Gastrocnemius medialis (tissue), 4 donors: Measurements from ENCODE around the gene F8.

Experiments used
- POLR2A ChIP-seq, 2 donors: fragments of 450-650 bp; IDR thresholded peaks; one replicate each; pipeline ENCODE4 v1.6.1; 2017; ENCODE audit warnings: antibody characterized with exemption in 2 of 2, mild to moderate bottlenecking in 2 of 2, moderate library complexity in 2 of 2
- TF ChIP-seq, protein P1 (sequence below), 5 experiments: fragments of 450-650 bp in 3 of 5; fragments of 200-600 bp in 2 of 5; sonication (generic) in 2 of 5; IDR thresholded peaks in 4 of 5; conservative IDR thresholded peaks in 1 of 5; 1 replicate in 4 of 5; 2 replicates in 1 of 5; pipeline ENCODE4 v1.5.1; 2016 to 2019; ENCODE audit warnings: antibody characterized with exemption in 5 of 5, mild to moderate bottlenecking in 3 of 5, moderate library complexity in 3 of 5

DNA sequence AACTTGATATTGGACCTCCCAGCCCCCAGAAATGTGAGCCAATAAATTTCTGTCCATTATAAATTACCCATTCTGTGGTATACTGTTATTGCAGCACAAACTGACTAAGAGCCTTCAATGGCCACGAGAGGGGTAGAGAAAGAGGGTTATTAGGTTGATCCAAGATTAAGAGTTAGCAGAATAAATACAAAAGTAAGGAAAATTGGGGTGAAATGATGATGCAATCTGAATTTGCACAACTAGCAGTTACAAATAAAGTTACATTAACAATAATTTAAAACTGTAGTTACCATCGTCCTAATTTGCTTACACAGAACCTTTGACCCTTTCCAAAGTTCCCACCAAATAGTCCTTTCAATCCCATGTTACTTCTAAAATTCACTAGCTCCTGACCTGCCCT lies 54.2 kb downstream of the F8 start:
- TF ChIP-seq, protein P1, sequence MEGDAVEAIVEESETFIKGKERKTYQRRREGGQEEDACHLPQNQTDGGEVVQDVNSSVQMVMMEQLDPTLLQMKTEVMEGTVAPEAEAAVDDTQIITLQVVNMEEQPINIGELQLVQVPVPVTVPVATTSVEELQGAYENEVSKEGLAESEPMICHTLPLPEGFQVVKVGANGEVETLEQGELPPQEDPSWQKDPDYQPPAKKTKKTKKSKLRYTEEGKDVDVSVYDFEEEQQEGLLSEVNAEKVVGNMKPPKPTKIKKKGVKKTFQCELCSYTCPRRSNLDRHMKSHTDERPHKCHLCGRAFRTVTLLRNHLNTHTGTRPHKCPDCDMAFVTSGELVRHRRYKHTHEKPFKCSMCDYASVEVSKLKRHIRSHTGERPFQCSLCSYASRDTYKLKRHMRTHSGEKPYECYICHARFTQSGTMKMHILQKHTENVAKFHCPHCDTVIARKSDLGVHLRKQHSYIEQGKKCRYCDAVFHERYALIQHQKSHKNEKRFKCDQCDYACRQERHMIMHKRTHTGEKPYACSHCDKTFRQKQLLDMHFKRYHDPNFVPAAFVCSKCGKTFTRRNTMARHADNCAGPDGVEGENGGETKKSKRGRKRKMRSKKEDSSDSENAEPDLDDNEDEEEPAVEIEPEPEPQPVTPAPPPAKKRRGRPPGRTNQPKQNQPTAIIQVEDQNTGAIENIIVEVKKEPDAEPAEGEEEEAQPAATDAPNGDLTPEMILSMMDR (IDR thresholded peaks at IDR 0.05 in 4 of 5, conservative IDR thresholded peaks at IDR 0.05 in 1 of 5), result no peak
- TF ChIP-seq POLR2A (IDR thresholded peaks at IDR 0.05), result no peak
